Heart left ventricle (tissue), 16 donors: ENCODE results near the gene ARL13B. TPM values are rescaled to one million over a fixed set of nuclear protein-coding genes. Genes with fewer than 3 reads are reported as not detected.

ENCODE experiments used
- ATAC-seq, 4 donors: fragments of 200-7000 bp; cut with Tn5 transposase; one replicate each; pipeline ENCODE4 v1.9.1; 2020 to 2022; ENCODE audit warnings: moderate library complexity in 4 of 4, mild to moderate bottlenecking in 3 of 4, moderate number of reproducible peaks in 1 of 4
- DNase-seq, 5 donors: peaks; one replicate each; pipeline ENCODE4 v3.0.0-alpha.2; 2020
- H3K27ac ChIP-seq, 12 donors: fragments of 200-600 bp; sonication (generic) in 4 of 12; one replicate each; pipeline versions ENCODE4 v1.5.0 to v1.8.0; 2016 to 2022; ENCODE audit warnings: mild to moderate bottlenecking in 2 of 12
- H3K27me3 ChIP-seq, 9 donors: fragments of 200-600 bp; sonication (generic) in 2 of 9; one replicate each; pipeline versions ENCODE4 v1.5.1 to v1.8.0; 2016 to 2022; ENCODE audit warnings: mild to moderate bottlenecking in 3 of 9
- H3K36me3 ChIP-seq, 9 donors: fragments of 200-600 bp; sonication (generic) in 2 of 9; one replicate each; pipeline versions ENCODE4 v1.5.0 to v1.8.0; 2018 to 2022; ENCODE audit warnings: mild to moderate bottlenecking in 2 of 9
- H3K4me1 ChIP-seq, 12 donors: fragments of 200-600 bp; sonication (generic) in 4 of 12; one replicate each; pipeline versions ENCODE4 v1.5.0 to v1.8.0; 2016 to 2022; ENCODE audit warnings: mild to moderate bottlenecking in 3 of 12
- H3K4me3 ChIP-seq, 12 donors: fragments of 200-600 bp; sonication (generic) in 4 of 12; one replicate each; pipeline versions ENCODE4 v1.5.0 to v1.8.0; 2017 to 2022; ENCODE audit warnings: mild to moderate bottlenecking in 9 of 12, moderate library complexity in 4 of 12
- H3K9me3 ChIP-seq, 12 donors: fragments of 200-600 bp; sonication (generic) in 4 of 12; one replicate each; pipeline versions ENCODE4 v1.5.0 to v1.8.0; 2016 to 2022; ENCODE audit warnings: mild to moderate bottlenecking in 1 of 12
- POLR2A ChIP-seq, 2 donors: fragments of 450-650 bp; IDR thresholded peaks; one replicate each; pipeline ENCODE4 v1.6.1; 2017; ENCODE audit warnings: antibody characterized with exemption in 2 of 2, mild to moderate bottlenecking in 2 of 2, moderate library complexity in 2 of 2
- WGBS, 4 donors: extraction: QIAGEN DNeasy Blood & Tissue Kit in 2 of 4; methylation state at CpG; one replicate each; pipeline versions ENCODE4 v1.1.5 to v1.1.7; 2013 to 2018; 5-methylcytosine and 5-hydroxymethylcytosine counted together
- intact Hi-C, 10 donors: fragments of 100-400 bp; cut with DNase I; formaldehyde crosslinking; loops; one replicate each; pipeline versions ENCODE4 v1.11.1 to v1.14.2; 2022
- long read RNA-seq, 3 donors: library from polyadenylated mRNA; unstranded; transcript quantifications; one replicate each; pipeline ENCODE4 v2.0.0, GENCODE V29; 2020 to 2021
- polyA plus RNA-seq, 2 donors: library from polyadenylated mRNA; stranded (reverse); fragments of 200-250 nt; gene quantifications; one replicate each; pipeline ENCODE4 v1.2.3, GENCODE V29; 2013
- total RNA-seq, 9 donors: library from RNA; depleted of rRNA in 2 of 9; stranded (reverse); fragments of >200 nt in 2 of 9; fragmentation: NEBNext Ultra II Directional in 3 of 9; extraction: Animal tissue kit (Norgen Biotek cat#: 25700) in 3 of 9; gene quantifications; one replicate each; pipeline versions ENCODE4 v1.1.0 to v1.2.4, GENCODE V29; 2016 to 2023
- TF ChIP-seq, protein P1 (sequence below), 12 donors: fragments of 200-600 bp; sonication (generic) in 4 of 12; IDR thresholded peaks; one replicate each; pipeline versions ENCODE4 v1.5.0 to v1.8.0; 2018 to 2022; ENCODE audit warnings: antibody characterized with exemption in 12 of 12, mild to moderate bottlenecking in 5 of 12
- donor health status: ischemic (EF 13 %, LVEDD 7.1; RV severe dilation, severe dysfunction).
- donor health status: healthy with polysubstance abuse.
- donor health status: DM: no; HTN: yes; CAD: no.
- donor health status: DM: no; HTN: no; CAD: no.
- donor health status: ischemic (EF 25% LVEDD 6.9; RV normal size, moderate dysfunction).
- donor health status: ischemic (EF 25% LVEDD 5.7; RV mildly dilated, moderate dysfunction).
- donor health status: healthy.
- donor health status: DM: yes; HTN: yes; CAD: no.
- donor health status: ischemic (EF 35%, LVEDD 5.7; RV mildly dilated, moderate dysfunction).
- donor health status: nonischemic (EF 11% LVEDD 7.7; RV severe dilation, severe dysfunction).
- donor health status: DM: yes; HTN: yes; CAD: no.
- donor health status: PGD.
- donor health status: ischemic (EF 29% LVEDD 5.4; RV normal size, mild dysfunction).
- donor health status: nonischemic (EF 23%, LVEDD 6.1; RV moderate dilation, normal function).

The ARL13B gene
- total RNA-seq (1 to 10 TPM; 3.1 to 9.0 (median 5.4) TPM), polyA plus RNA-seq (1 to 10 TPM; 1.7 to 3.7 TPM)
- long read RNA-seq, donor 1, partial matches to known transcripts = 2 of 7 reads
- long read RNA-seq, donor 1, other reads (novel, unspliced or antisense) = 5 of 7 reads
- long read RNA-seq, donor 2, partial matches to known transcripts = 5 of 12 reads
- long read RNA-seq, donor 2, other reads (novel, unspliced or antisense) = 6 of 12 reads
- long read RNA-seq, donor 3, partial matches to known transcripts = 0 of 2 reads
- long read RNA-seq, donor 3, other reads (novel, unspliced or antisense) = 2 of 2 reads

DNA sequence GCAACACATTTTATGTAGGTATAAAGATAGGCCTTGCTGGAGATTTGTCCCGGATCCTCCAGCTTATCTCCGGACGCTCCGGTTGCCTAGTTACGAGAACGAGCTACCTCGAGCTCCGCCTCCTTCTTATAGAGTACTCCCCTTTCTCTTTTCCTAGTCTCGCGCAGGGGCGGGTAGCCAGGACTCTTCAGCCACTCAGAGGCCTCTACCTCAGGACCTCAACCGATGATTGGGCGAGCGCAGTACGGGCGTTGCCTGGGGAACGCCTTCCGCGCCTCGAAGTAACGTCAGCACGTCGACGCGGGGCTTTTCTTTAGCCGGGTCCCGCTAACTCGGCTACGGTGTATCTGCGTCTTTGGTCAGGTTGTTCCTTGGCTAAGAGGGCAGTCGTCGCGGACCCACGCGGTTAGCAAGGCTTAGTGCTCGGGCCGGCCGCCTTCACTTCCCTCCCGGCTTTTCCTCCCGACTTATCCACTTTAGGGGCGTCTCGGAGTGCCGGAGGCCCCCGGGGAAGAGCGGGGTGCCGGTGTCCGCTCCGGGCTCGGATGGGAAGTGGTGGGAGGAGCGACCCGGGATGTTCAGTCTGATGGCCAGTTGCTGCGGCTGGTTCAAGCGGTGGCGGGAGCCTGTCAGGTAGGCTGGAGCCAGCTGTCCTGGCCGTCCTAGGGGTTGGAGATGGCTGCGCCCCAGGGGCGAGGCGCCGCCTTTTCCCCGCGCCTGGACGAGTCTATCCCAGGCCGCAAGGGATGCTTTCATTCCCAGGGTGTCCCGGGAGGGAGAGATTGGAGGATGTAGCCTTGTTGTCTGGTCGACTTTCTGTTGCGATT lies at the start of gene ARL13B:
Gene ARL13B (plus strand): TSS at position 306 of the 827 bp plus-strand sequence. CDS start 269 bp downstream, at position 575.
- H3K9me3 ChIP-seq = no peaks in the 10 kb centered on the region
- TF ChIP-seq POLR2A (IDR thresholded peaks at IDR 0.05) = peak in 1 of 2 donors; percentile 90
- TF ChIP-seq, protein P1, sequence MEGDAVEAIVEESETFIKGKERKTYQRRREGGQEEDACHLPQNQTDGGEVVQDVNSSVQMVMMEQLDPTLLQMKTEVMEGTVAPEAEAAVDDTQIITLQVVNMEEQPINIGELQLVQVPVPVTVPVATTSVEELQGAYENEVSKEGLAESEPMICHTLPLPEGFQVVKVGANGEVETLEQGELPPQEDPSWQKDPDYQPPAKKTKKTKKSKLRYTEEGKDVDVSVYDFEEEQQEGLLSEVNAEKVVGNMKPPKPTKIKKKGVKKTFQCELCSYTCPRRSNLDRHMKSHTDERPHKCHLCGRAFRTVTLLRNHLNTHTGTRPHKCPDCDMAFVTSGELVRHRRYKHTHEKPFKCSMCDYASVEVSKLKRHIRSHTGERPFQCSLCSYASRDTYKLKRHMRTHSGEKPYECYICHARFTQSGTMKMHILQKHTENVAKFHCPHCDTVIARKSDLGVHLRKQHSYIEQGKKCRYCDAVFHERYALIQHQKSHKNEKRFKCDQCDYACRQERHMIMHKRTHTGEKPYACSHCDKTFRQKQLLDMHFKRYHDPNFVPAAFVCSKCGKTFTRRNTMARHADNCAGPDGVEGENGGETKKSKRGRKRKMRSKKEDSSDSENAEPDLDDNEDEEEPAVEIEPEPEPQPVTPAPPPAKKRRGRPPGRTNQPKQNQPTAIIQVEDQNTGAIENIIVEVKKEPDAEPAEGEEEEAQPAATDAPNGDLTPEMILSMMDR (IDR thresholded peaks at IDR 0.05) = no peak
- intact Hi-C loops = no loop called here
- H3K27me3 ChIP-seq = no peaks in the 10 kb centered on the region
- ATAC-seq (peak; percentile 100), DNase-seq (peak; percentile 98 to 99 (median 98))
- H3K4me1 ChIP-seq = peaks cover 0 to 15% (median 10%) of the 10 kb centered on the region in 12 donors
- no peaks in the 10 kb centered on the region for H3K36me3 ChIP-seq
- peak within 1 kb of the TSS; percentile 52 to 97 (median 86) for H3K4me3 ChIP-seq
- H3K27ac ChIP-seq = peak within 1 kb of the TSS; percentile 51 to 98 (median 90)
- 0% methylated on average over 51 to 66 of the region's 66 CpGs for WGBS, 4 donors

DNA sequence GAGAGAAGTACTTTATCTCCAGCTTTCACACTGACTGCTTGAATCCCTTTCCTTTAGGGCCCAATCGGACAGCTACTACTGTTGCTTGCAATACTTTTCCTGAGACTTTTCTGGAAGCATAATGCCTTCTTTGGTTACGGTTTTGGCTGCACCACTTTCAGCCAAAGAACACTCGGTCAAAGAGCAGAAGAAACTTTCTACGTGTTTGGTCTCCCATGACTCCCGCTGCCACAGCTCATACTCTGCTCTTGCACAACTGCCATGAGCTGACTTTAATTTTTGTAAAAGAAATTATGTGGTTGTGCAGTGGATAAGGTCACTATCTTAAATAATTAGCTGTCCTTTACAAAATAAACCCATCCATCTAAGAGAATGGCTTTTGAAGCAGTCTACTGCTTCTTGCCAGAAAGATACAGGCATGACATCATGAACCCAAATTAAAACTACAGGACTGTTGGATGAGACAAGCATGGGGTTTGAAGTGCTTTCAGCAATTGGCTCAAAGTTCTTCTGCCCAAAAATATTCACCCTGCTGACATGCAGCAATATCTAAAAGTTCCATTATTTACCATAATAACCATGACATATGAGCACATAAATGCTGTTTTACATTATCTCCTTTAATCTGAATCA lies 48.2 kb upstream of the ARL13B start:
- intact Hi-C loops = no loop called here
- no peak for TF ChIP-seq POLR2A (IDR thresholded peaks at IDR 0.05)
- TF ChIP-seq, protein P1 (IDR thresholded peaks at IDR 0.05) = no peak

DNA sequence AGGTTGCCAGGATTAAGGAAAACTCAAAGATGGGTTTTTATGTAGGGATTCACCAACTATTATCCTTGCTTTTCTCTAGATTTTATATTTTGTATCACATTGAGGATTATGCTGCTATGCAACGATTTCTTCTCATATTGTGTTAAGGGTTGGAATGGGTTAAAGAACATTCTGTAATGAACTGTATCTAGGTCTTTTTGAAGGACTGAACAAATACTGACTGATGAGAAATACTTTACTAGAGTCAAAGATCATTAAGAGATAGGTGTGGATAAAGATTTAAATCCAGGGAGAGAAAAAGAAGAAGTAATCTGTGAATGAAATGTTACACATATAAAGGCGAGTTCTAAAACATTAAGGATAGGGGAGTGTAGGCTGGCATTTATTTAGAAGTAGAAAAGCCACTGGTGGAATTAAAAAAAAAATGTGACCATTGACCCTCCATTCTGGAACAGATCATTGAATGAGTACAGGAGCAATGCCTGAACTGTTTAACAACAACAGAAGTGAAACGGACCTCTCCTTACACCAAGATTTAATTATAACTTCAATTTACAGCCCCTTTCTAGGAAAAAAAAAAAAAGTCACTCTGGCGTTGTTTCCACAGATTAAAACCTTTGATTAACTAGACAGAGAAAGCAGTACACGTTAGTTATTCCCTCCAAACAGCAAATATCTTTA lies 45.4 kb upstream of the ARL13B start:
- ATAC-seq = no peak
- no peak for DNase-seq

More for the DNA sequence above, 48.2 kb upstream of the ARL13B start:
- peak overlapping the region in 4 of 12 donors; percentile 20 to 32 (median 28) for H3K27ac ChIP-seq
- H3K4me3 ChIP-seq = no peak overlapping the region
- no peak for DNase-seq
- H3K36me3 ChIP-seq = peaks cover 0 to 3% (median 0%) of the 10 kb centered on the region in 9 donors
- H3K4me1 ChIP-seq = peaks cover 0 to 25% (median 3%) of the 10 kb centered on the region in 12 donors
- no peaks in the 10 kb centered on the region for H3K27me3 ChIP-seq
- H3K9me3 ChIP-seq = peaks cover 0 to 2% (median 0%) of the 10 kb centered on the region in 12 donors
- peak; percentile 75 to 83 (median 80) for ATAC-seq
- WGBS, 4 donors = 68 to 91% (median 86%) methylated on average over 5 of the region's 5 CpGs

More for the DNA sequence above, 45.4 kb upstream of the ARL13B start:
- Histone ChIP-seq H3K27me3 (no peaks in the 10 kb centered on the region), H3K27ac (no peak overlapping the region), H3K36me3 (no peaks in the 10 kb centered on the region), H3K4me3 (no peak overlapping the region), H3K4me1 (peaks cover 0 to 25% (median 3%) of the 10 kb centered on the region in 12 donors), H3K9me3 (peaks cover 0 to 4% (median 0%) of the 10 kb centered on the region in 12 donors)
- intact Hi-C loops = no loop called here
- WGBS, 4 donors = 74 to 81% (median 77%) methylated on average over 5 of the region's 5 CpGs
- TF ChIP-seq, protein P1 (IDR thresholded peaks at IDR 0.05) = no peak
- TF ChIP-seq POLR2A (IDR thresholded peaks at IDR 0.05) = no peak
